HG02885 (cell line): ENCODE data around the gene P2RX1.

ENCODE experiments used
- ATAC-seq: cut with Tn5 transposase; IDR thresholded peaks from one replicate; pipeline ENCODE4 v1.9.1; 2021; ENCODE audit warnings: mild to moderate bottlenecking; ENCODE audit not compliant: unreplicated experiment, poor library complexity

Gene P2RX1

DNA sequence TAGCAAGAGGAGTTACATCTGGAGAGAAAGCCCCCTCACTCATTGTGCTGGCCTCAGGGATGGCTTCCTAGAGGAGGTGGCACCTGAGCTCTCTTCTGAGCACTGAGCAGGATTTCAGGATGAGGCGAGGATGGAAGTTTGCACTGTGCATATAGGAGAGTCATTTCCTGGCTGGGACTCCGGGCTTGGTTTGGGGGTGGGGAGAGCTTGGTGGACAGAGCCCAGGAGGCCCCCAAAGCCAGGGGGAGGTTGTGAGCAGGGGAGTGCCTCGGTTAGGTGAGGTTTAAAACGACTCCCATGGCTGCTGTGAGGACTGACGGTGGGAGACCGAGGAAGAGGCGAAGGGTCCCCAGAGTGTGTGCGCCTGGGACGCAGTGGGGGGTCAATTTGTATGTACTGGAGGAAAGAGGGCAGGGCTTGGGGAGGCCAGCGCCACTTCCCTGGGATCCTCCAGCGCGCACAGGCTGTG is 24.6 kb downstream of the P2RX1 start:
- ATAC-seq = no peak

DNA sequence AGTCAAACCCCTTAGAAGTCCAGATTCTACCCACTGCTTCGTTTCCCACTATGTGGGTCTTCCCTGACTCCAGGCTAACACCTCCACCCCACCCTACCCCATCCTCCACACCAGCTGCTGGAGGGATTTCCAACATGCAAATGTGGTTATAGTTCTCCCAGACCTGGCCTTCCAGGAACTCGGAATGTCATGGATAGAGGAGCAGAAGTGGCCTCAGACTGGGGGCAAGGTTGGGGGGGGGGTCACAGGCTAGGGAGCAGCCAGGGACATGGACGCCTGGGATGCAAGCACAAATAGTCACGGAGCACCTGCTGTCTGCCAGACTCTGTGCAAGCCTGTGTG is 25.4 kb downstream of the P2RX1 start:
- ATAC-seq = no peak

DNA sequence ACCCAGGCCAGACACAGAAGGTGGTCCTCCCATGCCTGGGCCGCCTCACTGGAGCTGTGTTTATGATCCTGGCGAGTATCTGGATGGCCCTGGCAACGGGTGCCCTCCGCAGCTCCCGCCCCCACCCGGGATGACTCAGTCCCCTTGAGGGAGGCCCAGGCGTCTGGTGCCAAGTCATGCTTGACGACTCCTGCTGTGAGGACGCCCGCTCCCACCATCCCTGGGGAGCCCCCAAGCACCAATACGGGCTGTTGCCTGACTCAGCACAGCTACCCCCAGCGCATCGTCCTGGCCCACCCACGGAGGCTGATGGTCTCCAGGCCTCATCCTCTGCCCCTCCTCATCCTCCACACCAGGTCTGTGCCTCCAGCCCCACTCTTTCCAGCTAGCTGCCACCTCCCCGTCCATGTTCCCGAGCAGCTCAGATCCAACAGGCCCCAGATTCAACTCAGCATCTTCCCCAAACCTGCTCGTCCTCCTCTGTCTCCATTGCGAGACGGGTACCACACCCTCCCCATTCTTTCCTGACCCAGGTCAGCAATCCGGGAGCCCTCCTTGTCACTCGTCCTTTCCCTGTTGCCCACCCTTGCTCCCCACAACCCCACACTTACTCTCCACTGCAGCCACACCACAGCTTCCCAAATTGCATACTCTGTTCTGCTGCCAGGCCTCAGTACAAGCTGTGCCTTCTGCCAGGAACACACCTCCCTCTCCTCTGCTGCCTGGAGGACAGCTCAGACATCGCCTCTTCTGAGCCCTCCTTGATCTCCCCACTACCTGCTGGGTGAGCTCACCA is 26.0 kb downstream of the P2RX1 start:
- no peak for ATAC-seq

DNA sequence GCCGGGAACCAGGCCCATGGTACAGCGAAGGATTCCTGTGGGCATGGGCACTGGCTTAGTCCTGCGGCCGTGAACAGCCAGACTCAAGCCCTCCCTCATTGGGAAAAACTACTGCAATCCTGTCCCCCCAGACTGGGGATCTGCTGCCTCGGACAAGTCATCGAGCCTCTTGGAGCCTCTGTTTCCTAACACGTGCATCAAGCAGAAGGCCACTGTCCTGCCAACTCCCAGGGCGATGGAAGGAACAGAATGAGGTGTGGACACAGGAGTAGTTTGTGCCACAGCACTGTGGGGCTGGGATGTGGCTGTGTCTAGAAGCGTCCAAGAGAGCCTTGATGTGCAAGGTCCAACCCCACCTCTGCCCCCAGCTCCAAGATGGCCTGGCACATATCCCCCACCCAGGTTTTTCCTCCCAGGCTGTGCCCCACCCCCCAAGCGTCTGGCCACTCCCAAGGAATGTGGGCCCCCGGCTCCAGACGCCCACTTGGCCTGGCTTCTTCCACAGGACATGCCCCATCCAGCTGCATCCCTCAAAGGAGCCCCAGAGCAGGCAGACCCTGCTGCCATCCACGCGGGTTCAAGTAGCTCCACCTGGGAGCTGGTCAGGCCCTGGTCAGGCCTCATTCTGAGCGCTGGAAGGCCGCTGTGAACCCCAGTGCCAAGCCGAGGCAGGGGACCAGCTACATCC is 26.8 kb downstream of the P2RX1 start:
- no peak for ATAC-seq

DNA sequence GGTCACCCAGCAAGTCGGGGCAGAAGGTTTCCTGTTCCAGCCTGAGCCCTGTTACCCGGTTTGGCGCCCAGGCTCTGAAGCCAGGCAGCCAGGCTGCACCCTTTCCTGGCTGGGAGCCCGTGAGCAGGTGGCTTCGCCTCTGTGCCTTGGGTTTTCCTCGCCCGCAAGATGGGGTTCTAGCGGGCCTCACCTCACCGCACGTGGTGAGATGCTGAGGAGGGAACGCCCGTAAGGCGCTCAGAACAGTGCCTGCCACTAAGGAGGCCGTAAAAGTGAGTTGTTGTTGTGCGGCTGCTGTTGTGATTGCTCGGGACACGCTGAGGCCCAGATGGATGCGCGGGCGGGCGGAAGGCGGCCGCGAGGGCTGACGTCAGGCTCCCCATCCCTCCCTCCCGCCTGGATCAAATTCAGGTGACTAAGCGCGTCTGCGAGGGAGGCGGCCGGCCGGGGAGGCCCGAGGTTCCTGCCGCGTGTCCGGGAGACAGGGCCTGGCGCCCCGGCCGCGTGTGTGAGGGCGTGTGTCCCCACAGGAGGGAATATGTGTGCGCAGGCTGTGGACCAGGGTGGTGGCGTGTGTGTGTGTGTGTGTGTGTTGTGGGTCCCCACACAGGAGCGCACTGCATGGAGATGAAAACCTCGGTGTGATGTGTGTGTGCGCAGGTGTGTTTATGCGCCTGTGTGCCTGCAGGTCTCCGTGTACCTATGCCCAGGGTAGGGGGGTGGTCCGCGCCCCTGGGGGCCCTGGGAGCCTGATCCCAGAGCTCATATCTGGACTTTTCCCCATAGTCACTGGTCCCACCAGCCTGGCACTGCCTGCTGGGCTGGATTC is 27.7 kb downstream of the P2RX1 start:
- ATAC-seq = no peak

DNA sequence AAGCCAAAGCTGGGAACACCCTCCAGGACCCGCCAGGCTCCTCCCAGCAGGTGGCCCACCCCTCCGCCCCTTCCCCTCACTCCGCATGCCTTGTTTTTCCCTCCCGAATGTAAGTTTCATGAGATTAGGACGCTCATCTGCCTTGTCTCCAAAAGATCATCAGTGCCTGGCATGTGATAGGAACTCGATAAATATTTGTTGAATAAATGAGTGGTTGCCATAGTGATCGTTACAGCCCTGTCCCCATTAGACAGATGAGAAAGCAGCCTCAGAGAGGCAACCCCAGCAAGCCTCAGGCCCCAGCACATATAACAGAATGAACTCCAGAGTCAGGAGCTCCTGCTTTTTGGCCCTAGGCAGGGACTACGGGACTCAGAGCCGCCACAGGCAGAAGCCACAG is 28.5 kb downstream of the P2RX1 start:
- ATAC-seq = no peak

DNA sequence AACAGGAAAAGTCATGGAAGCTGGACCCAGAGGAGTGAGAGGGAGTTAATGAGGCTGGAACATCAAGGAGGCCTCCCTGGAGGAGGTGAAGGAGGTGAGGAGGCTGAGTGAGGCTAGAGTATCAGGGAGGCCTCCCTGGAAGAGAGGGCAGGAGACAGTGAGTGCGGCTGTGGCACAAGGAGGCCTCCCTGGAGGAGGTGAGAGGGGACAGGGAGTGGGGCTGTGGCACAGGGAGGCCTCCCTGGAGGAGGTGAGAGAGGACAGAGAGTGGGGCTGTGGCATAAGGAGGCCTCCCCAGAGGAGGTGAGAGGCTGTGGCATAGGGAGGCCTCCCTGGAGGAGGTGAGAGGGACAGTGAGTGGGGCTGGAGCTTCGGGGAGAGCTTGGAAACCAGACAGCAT is 28.9 kb downstream of the P2RX1 start:
- ATAC-seq = no peak

DNA sequence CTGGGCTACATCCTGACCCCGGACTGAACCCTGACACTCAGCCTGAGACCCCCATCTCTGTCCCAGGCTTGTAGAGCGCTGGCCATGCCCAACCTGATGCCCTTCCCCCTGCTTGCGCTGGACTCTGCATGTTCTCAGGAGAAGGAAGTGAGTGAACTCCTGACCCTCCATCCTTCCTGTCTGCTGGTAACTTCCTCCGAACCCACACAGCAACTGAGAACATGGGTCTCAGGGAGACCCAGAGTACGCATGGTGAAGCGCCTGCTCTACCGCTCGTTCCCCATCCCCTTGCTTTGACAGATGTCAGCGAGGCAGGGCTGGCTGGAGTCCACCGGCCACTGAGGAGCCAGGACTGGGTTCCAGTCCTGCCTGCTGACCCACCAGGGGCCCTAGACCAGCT is 29.5 kb downstream of the P2RX1 start:
- ATAC-seq = no peak

DNA sequence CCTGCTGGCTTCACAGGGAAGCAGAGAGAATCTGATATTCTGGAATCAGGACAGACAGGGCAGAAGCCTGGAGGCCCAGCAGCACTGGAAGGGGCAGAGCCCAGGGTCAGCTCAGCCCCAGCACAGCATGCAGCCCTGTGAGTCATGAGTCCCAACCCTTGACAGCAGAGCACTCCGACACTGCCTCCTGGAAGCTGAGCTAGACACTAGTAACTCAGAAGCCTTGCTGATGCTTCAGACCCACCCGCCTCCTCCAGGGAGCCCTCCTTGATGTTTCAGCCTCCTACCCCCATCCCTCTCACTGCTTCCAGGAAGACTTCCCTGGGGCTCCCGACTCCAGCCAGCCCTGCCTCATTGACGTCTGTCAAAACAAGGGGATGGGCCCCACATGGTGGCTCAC is 30.3 kb downstream of the P2RX1 start:
- ATAC-seq = no peak

DNA sequence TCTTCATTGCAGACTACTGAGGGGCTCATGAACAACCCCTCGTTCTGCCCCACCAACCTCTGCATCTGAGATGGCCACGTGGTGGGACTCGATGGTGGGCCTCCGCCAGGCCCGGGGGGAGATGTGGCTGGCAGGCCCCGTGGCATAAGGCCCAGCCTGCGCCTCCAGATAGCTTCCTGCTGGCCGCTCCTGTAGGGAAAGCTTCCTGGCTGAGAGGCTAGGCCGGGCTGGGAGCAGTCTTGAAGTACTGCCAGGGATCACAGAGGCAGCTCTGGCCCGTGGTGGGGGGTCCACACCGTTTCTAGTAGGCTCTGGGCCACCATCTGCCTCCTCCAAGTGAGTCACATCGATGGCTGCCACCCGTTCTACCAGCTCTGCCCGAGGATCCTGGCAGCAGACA is 31.0 kb downstream of the P2RX1 start:
- no peak for ATAC-seq

DNA sequence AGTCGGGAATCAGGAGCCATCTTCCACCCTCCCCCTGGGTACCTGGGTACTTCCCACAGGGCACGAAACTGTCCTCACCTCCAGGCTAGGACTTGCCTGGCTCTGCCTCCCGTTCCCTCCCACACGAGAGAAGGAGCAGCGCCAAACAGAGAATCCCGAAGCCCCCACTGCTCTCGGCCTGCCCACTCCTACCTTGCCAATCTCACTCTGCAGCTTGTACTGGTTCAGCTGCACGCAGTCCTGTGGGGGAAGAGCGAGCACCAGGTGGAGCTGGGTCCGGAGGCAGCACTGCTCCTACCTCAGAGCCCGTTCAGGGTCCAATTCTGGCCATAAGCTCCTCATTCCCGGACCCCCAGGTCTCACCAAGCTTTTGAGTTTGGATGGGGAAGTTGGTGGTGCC is 32.1 kb downstream of the P2RX1 start:
- no peak for ATAC-seq

DNA sequence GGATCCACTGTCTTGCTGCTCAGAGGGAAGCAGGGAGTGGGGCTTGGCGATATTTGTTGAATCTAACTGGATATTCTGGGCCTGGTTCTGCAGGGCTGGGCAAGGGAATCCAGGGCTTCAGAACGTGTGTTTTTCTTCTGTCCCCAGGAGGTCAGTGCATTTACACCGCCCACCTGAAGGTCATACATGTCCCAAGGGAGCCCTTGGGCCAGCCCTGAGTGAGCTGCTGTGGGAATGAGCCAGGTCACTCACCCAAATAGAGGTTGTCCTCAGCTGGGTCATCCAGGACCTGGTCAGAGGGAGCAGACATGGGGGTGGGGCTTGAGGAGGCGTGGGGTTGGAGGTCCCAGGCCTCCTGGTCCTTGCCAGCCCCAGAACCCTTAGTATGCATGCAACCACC is 34.0 kb downstream of the P2RX1 start:
- no peak for ATAC-seq

DNA sequence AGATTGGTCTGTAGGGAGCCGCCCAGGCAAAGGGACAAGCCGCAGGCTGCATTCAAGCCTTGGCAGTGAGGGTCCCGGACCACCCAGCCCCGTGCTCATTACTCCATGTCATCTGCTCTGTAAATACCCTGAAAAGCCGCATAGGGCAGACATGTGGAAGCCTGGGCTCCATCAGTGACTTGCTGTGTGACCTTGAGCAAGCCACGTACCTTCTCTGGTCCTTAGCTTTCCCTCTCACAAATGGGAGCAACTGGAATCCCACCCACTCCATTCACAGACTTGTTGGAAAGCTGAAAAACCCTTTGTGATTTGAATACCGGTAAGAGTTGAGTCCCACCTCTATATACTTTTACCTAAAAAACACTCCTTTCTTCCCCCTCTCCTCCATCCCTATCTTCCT is 35.3 kb downstream of the P2RX1 start:
- ATAC-seq = no peak

DNA sequence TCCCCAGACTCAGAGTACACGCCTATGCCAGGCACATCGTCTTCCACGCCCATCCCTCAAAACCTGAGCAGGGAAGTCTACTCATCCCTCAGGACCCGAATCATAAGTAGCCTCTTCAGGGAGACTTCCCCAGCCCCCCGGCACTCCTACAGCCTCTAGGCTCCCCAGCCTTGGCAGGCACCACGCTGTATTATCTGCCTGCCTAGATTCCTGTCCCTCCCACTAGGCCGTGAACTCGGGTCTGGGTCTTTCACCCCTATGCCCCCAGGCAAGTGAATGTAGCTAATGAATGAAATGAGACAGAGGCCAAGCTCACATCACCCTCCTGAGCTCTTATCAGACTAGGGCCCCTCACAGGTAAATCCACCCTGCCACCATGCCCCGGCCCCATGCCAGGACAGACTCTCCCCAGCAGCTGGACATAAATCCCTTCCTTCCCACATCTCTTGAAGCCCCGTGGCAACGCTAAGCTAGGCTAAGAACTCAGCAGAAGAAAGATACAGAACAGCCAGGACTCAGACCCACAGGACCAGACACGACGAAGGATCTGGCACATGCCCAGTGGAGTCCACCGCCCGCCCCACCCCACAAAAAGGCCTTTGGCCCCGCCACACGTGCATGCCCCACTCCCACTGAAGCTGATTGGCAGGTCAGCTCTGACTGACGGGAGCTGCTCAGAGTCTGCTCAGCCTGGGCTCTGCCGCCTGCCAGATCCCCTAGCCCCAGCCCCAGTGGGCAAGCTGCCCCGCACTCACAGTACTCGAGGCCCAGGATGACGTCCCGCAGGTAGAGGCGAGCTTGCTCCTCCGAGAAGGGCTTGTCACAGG is 36.5 kb downstream of the P2RX1 start:
- ATAC-seq = no peak

DNA sequence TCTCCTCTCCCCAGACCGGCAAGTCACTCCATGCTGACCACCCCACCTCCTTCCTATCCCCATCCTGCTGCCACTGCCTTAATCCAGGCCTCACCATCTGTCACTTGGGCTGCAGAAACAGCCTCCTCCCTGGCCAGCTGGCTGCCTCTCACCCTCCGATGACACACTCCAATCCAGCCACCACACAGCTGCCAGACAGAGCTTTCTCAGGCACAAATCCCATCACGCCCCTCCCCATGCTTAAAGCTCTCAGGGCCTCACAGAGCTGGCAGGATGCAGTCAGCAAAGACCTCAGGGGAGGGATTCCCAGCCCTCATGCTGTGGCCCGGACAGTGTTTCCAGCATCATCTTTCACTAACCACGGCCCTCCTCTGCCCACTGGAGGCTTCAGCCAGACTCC is 37.1 kb downstream of the P2RX1 start:
- ATAC-seq = no peak

DNA sequence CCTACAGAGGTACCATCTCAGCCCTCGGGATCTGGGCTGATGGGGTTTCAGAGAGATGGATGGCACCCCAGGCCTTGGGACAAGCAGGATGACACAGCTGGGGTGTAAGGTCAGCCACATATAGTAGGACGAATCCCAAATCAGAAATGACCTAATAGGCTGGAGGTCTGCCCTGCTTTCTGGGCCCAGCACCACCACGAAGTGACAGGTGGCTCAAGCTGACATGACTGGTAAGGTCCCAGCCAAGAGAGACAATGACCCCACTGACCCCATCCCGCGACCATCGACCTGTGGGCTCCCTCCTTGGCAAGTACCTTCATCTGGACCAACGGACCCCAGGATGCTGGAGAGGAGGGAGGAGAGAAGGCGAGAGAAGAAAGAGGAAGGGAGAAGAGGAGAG is 39.0 kb downstream of the P2RX1 start:
- ATAC-seq = no peak

DNA sequence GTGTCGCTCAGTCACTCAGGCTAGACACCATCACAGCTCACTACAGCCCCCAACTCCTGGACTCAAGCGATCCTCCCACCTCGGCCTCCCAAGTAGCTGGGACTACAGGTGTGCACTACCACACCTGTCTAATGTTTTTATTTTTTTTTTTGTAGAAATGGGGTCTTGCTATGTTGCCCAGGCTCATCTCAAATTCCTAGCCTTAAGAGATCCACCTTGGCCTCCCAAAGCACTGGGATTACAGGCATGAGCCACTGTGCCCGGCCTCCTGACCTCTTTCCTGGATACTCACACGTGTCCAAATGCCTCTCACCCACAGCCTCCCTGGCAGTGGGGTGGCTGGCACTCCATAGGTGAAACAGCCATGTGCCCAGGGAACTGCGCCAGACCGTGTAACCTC is 40.9 kb downstream of the P2RX1 start:
- no peak for ATAC-seq

DNA sequence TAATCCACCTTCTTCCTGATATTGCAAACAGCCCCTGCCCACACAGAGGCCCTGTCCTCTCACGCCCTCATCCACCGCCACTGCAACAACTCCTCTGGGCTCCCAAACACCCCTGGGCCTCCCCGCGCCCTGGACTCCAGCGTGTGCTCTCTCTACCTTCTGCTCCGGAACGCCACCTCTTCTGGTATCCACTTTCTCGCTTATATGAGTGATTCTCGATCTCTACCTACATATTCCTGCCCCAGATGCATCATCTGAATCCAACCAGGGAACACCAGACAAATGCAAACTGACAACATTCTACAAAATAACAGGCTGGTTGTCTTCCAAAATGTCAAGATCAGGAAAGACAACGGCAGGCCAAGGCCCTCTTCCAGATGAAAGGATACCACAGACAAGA is 42.4 kb downstream of the P2RX1 start:
- ATAC-seq = no peak

DNA sequence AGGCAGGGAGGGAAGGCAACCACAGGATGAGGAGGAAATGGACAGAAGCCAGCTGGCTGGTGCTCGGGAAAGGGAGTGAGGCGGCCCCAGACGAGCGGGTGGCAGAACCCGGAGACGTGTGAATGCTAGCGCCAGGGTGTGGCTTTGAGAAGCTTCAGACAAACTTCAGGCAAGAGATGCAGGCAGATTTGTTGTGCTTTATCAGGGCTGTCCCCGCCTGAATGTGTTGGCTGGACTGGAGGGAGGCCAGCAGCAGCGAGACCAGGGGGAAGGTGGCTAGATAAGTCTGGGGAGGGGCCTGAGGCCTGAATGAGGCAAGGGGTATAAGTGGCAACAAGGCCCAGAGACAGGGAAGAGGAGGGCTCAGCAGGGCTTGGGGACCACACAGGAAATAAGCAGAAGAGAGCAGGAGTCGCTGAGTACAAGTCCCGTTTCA is 45.4 kb downstream of the P2RX1 start:
- ATAC-seq = no peak

DNA sequence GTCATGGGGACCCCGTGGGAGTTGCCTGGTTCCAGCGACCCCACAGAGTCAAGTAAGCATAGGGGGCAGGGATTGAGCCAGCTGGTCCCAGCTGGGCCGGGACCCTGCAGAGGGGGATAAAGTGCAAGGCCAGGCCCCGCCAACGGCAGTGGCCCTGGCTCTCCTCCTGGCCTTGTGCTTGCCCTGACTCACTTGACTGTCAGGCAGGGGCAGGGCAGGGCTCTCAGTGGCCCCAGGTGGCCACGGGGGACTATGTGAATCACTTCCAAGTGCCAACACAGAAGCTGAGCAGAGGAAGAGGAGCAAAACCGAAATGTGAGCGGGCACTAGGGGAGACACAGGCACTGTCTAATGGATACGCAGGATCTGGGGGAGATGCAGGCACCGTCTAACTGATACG is 48.7 kb downstream of the P2RX1 start:
- no peak for ATAC-seq
